GM19395 (cell line): Measurements from ENCODE around the gene MADCAM1.

ENCODE experiments used
- ATAC-seq: cut with Tn5 transposase; IDR thresholded peaks from one replicate; pipeline ENCODE4 v1.9.1; 2021; ENCODE audit warnings: mild to moderate bottlenecking, moderate library complexity; ENCODE audit not compliant: unreplicated experiment

The MADCAM1 gene

DNA sequence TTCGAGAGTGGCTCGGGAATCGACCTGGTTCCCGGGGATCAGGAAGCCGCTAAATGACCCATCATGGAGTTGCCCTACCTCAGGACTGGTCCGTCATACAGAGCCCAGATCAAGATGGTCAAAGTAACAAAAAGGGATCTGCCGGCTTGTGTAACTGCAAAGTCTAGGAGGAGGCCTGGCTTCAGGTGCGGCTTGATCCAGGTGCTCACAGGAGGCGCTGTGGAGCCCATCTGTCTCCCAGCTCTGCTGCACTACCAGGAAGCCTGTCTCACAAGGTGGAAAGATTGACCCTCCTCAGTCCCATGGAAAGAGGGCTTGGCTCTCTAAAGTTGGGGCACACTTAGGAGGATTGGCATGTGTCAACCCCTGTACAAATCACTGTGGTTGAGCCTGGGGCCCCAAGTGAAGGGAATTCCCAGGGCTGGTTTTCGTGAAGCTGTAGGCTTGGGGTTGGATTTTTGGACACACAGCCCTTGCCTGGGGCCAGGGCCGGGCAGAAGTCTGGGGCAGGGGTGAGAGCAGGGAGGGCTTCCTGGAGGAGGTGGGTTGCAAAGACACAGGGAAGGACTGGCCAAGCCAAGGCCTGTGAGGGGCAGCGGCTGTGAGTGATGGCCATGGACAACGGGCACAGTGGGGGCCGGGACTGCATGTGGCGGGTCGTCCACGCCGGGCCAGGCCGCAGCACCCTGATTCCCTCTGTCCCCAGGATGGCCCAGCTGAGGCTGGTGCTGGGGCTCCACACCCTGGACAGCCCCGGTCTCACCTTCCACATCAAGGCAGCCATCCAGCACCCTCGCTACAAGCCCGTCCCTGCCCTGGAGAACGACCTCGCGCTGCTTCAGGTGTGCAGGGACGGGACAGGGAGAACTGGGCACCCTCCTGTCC is 51.8 kb downstream of the MADCAM1 start:
- ATAC-seq, result no peak

DNA sequence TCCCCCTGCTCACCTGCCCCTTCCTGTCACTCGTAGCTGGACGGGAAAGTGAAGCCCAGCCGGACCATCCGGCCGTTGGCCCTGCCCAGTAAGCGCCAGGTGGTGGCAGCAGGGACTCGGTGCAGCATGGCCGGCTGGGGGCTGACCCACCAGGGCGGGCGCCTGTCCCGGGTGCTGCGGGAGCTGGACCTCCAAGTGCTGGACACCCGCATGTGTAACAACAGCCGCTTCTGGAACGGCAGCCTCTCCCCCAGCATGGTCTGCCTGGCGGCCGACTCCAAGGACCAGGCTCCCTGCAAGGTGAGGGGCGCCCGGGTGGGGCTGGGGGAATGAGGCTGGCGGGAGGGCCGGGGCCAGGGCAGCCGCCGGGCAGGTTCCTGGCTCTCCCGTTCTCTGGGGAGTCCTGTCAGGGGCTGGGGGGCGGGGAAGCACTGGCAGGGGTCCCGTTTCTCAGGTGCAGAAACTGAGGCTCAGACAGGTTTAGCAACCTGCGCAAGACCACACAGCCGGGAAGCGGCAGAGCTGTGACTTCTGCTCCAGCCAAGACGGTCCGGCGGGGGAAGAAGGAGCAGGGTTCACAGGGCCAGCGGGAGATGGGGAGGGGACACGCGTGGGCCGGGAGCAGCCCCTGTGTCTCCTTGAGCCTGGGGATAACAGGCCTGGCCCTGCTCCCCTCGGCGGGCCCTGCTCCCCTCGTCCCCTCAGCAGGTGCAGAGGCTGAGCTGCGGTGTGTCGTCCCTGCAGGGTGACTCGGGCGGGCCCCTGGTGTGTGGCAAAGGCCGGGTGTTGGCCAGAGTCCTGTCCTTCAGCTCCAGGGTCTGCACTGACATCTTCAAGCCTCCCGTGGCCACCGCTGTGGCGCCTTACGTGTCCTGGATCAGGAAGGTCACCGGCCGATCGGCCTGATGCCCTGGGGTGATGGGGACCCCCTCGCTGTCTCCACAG is 52.9 kb downstream of the MADCAM1 start:
- no peak for ATAC-seq

DNA sequence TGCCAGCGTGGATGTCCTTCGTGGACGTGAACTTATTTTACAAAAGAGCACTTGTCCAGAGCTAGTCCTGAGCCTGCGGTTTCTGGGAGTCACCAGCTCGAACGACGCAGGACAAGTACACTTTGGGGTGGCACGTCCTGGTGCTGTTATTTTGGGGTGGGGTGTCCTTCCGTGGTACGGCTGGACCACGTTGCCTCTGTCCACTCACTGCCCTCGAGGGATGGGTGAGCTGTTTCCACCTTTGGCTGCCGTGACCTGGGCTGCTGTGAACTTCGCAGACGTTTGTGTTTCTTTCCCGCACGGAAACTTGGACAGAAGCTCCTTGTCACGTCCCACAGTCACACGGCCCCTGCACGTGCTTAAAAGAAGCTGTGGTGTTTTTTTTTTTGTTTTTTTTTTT is 58.5 kb downstream of the MADCAM1 start:
- ATAC-seq, result no peak
